ENCODE data around the gene CHST8. TPM values are rescaled to one million over a fixed set of nuclear protein-coding genes. Genes with fewer than 3 reads are reported as not detected.

CHST8 gene
- total and polyA plus RNA-seq, 2 of the 13 experiments (the other 11 are each of a cell fraction or from before 2014, with no cell fraction given) = not detected

- POLR2A ChIA-PET = no interaction called here
- DNase-seq (ENCODE audit: low spot score) (no peak), ATAC-seq (no peak), FAIRE-seq (no peak)
- no peaks in the 10 kb centered on the region; a peak in 1 of 5 replicates for H3K27me3 ChIP-seq (ENCODE audit: control insufficient read depth in 1 of 2, insufficient read depth in 2 of 2, low read length in 2 of 2)
- H2AFZ ChIP-seq (ENCODE audit: low read length) = no peak overlapping the region
- H3K9ac ChIP-seq (ENCODE audit: insufficient read depth, low read depth, low read length) = no peak overlapping the region
- H3K4me2 ChIP-seq (ENCODE audit: low read depth, low read length) = no peak overlapping the region
- WGBS (ENCODE audit: low lambda C conversion rate) = 36% methylated on average over 4 of the region's 7 CpGs
- no TSS peak for BruUV-seq (replicated peaks)
- H3K4me3 ChIP-seq (replicated peaks in 1 of 3; ENCODE audit: insufficient read depth in 1 of 3, low read depth in 2 of 3, low read length in 3 of 3) = no peak overlapping the region
- no peaks in the 10 kb centered on the region for H3K79me2 ChIP-seq (ENCODE audit: insufficient read depth, low read length)
- no peaks in the 10 kb centered on the region for H3K36me3 ChIP-seq (replicated peaks in 1 of 2; ENCODE audit: control insufficient read depth in 1 of 2, insufficient read depth in 2 of 2, low read length in 2 of 2)
- H3K4me1 ChIP-seq (ENCODE audit: insufficient read depth, low read length) = no peaks in the 10 kb centered on the region
- H4K20me1 ChIP-seq (ENCODE audit: insufficient read depth, low read length) = no peaks in the 10 kb centered on the region
- CTCF ChIA-PET (ENCODE audit: low intra/inter-chr PET ratio, low total read pairs) = no interaction called here
- H3K9me3 ChIP-seq (ENCODE audit: low read length) = no peaks in the 10 kb centered on the region
- intact Hi-C loops (cut with micrococcal nuclease; ENCODE audit: unreplicated experiment) (no loop called here), in situ Hi-C loops (cut with HindIII; ENCODE audit: extremely low pct_ligation_motif_present, low pct_unique_long_range_greater_than_20kb) (no loop called here)
- no peak overlapping the region for H3K27ac ChIP-seq (ENCODE audit: extremely low read length, insufficient read depth, low read length)
- TF ChIP-seq SP2 (CRISPR knock-in tag; IDR thresholded peaks at IDR 0.05) (no peak), CENPBD1 (CRISPR knock-in tag; IDR thresholded peaks at IDR 0.05; ENCODE audit: borderline replicate concordance, low read depth) (no peak), MED13 (CRISPR knock-in tag; IDR thresholded peaks at IDR 0.05) (no peak), POLR2AphosphoS2 (IDR thresholded peaks at IDR 0.05; ENCODE audit: low read depth, low read length) (no peak), MEIS2 (CRISPR knock-in tag; IDR thresholded peaks at IDR 0.05) (no peak), ZNF460 (CRISPR knock-in tag; IDR thresholded peaks at IDR 0.05; ENCODE audit: borderline replicate concordance) (no peak), MAFF (IDR thresholded peaks at IDR 0.05; ENCODE audit: low read depth, low read length) (no peak), ZMAT5 (CRISPR knock-in tag; IDR thresholded peaks at IDR 0.05; ENCODE audit: borderline replicate concordance, low read depth) (no peak), MED1 (CRISPR knock-in tag; IDR thresholded peaks at IDR 0.05) (no peak), ZNF274 (CRISPR knock-in tag; IDR thresholded peaks at IDR 0.05) (no peak), PAX8 (CRISPR knock-in tag; IDR thresholded peaks at IDR 0.05; ENCODE audit: borderline replicate concordance) (no peak), RFX1 (IDR thresholded peaks at IDR 0.05) (no peak)
- TF ChIP-seq, protein P1, sequence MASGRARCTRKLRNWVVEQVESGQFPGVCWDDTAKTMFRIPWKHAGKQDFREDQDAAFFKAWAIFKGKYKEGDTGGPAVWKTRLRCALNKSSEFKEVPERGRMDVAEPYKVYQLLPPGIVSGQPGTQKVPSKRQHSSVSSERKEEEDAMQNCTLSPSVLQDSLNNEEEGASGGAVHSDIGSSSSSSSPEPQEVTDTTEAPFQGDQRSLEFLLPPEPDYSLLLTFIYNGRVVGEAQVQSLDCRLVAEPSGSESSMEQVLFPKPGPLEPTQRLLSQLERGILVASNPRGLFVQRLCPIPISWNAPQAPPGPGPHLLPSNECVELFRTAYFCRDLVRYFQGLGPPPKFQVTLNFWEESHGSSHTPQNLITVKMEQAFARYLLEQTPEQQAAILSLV (CRISPR knock-in tag; IDR thresholded peaks at IDR 0.05; ENCODE audit: borderline replicate concordance) = no peak
These were observed 33.2 kb downstream of the CHST8 start for GRCh38 chr19:33654840-33655508.

Measured in HepG2 (cell line).